Ascending aorta (tissue), 2 donors: ENCODE data around the gene KRTAP4-5. TPM values are rescaled to one million over a fixed set of nuclear protein-coding genes. Genes with fewer than 3 reads are reported as not detected.
A peak's percentile ranks its signal among the peaks of the same experiment; 100 is the strongest.

Experiments
- DNase-seq, 2 donors: peaks; one replicate each; pipeline ENCODE4 v3.0.0-alpha.2; 2019; ENCODE audit warnings: low spot score in 2 of 2
- H3K27ac ChIP-seq, 2 donors: fragments of 200-600 bp; sonication (generic); one replicate each; pipeline ENCODE4 v1.5.1; 2016 to 2017; ENCODE audit warnings: mild to moderate bottlenecking in 1 of 2
- H3K27me3 ChIP-seq: fragments of 200-600 bp; sonication (generic); one replicate; pipeline ENCODE4 v1.5.1; 2017
- H3K36me3 ChIP-seq, 2 donors: fragments of 200-600 bp; sonication (generic); one replicate each; pipeline ENCODE4 v1.5.1; 2016
- H3K4me1 ChIP-seq, 2 donors: fragments of 200-600 bp; sonication (generic); one replicate each; pipeline ENCODE4 v1.5.1; 2016 to 2017; ENCODE audit warnings: mild to moderate bottlenecking in 1 of 2
- H3K4me3 ChIP-seq, 2 donors: fragments of 200-600 bp; sonication (generic); one replicate each; pipeline ENCODE4 v1.5.1; 2016 to 2017; ENCODE audit warnings: mild to moderate bottlenecking in 1 of 2
- H3K9me3 ChIP-seq, 2 donors: fragments of 200-600 bp; sonication (generic); one replicate each; pipeline ENCODE4 v1.5.1; 2016
- CTCF ChIP-seq, 3 experiments: fragments of 200-600 bp in 2 of 3; fragments of 450-650 bp in 1 of 3; sonication (generic) in 2 of 3; IDR thresholded peaks; one replicate each; pipeline ENCODE4 v1.5.1; 2016 to 2019; ENCODE audit warnings: antibody characterized with exemption in 3 of 3, mild to moderate bottlenecking in 1 of 3, moderate library complexity in 1 of 3
- intact Hi-C: fragments of 100-400 bp; cut with DNase I; formaldehyde crosslinking; loops from one replicate; pipeline ENCODE4 v1.15.1; 2023
- total RNA-seq: library from RNA; depleted of rRNA; stranded (reverse); fragments of >200 nt; gene quantifications from one replicate; pipeline ENCODE4 v1.1.0, GENCODE V29; 2016

KRTAP4-5 gene
- total RNA-seq, 1 donor from 2014 or later = not detected

- no peaks in the 10 kb centered on the region for H3K4me1 ChIP-seq
- no peak for TF ChIP-seq CTCF (IDR thresholded peaks at IDR 0.05)
- no peaks in the 10 kb centered on the region for H3K36me3 ChIP-seq
- no peaks in the 10 kb centered on the region for H3K27me3 ChIP-seq
- H3K4me3 ChIP-seq = no peak within 1 kb of the TSS
- intact Hi-C loops = no loop called here
- H3K27ac ChIP-seq = no peak within 1 kb of the TSS
- DNase-seq = no peak
- no peaks in the 10 kb centered on the region for H3K9me3 ChIP-seq
These were observed 34.9 kb upstream of the KRTAP4-5 start, which contains the start of gene KRTAP4-1 for GRCh38 chr17:41184480-41184961. TSS of gene KRTAP4-1 (minus strand) at chr17:41184911. CDS start at chr17:41184854, 57 bp downstream.

GRCh38 chr17:41178843-41179616, 29.4 kb upstream of the KRTAP4-5 start:
- Histone ChIP-seq H3K4me3 (no peak overlapping the region), H3K27ac (peak overlapping the region in 1 of 2 donors; percentile 15), H3K4me1 (no peaks in the 10 kb centered on the region), H3K36me3 (no peaks in the 10 kb centered on the region), H3K27me3 (no peaks in the 10 kb centered on the region), H3K9me3 (no peaks in the 10 kb centered on the region)
- DNase-seq = no peak
- TF ChIP-seq CTCF (IDR thresholded peaks at IDR 0.05) = no peak
- intact Hi-C loops = no loop called here

- Histone ChIP-seq H3K4me3 (no peak overlapping the region), H3K27me3 (no peaks in the 10 kb centered on the region), H3K27ac (peak overlapping the region in 1 of 2 donors; percentile 15), H3K9me3 (no peaks in the 10 kb centered on the region), H3K4me1 (no peaks in the 10 kb centered on the region), H3K36me3 (no peaks in the 10 kb centered on the region)
- intact Hi-C loops = no loop called here
- no peak for TF ChIP-seq CTCF (IDR thresholded peaks at IDR 0.05)
- DNase-seq = no peak
These were observed 28.7 kb upstream of the KRTAP4-5 start for GRCh38 chr17:41178341-41178740.

GRCh38 chr17:41177727-41178271, 28.2 kb upstream of the KRTAP4-5 start, which contains the start of gene KRTAP4-2:
TSS of gene KRTAP4-2 (minus strand) at chr17:41178221. CDS start at chr17:41178164, 57 bp downstream.
- no peak for DNase-seq
- Histone ChIP-seq H3K36me3 (no peaks in the 10 kb centered on the region), H3K9me3 (no peaks in the 10 kb centered on the region), H3K4me3 (no peak within 1 kb of the TSS), H3K4me1 (no peaks in the 10 kb centered on the region), H3K27ac (peak within 1 kb of the TSS in 1 of 2 donors; percentile 15), H3K27me3 (no peaks in the 10 kb centered on the region)
- intact Hi-C loops = no loop called here
- TF ChIP-seq CTCF (IDR thresholded peaks at IDR 0.05) = no peak

GRCh38 chr17:41176744-41177387, 27.2 kb upstream of the KRTAP4-5 start:
- H3K36me3 ChIP-seq = no peaks in the 10 kb centered on the region
- no peaks in the 10 kb centered on the region for H3K4me1 ChIP-seq
- H3K4me3 ChIP-seq = no peak overlapping the region
- no peaks in the 10 kb centered on the region for H3K27me3 ChIP-seq
- intact Hi-C loops = no loop called here
- no peak for DNase-seq
- TF ChIP-seq CTCF (IDR thresholded peaks at IDR 0.05) = no peak
- no peak overlapping the region for H3K27ac ChIP-seq
- H3K9me3 ChIP-seq = no peaks in the 10 kb centered on the region
